Osteoblast (primary cell): ENCODE results near the gene OR56A1. TPM values are rescaled to one million over a fixed set of nuclear protein-coding genes. Genes with fewer than 3 reads are reported as not detected.

Source experiments
- DNase-seq: peaks from one replicate; pipeline ENCODE4 v3.0.0; 2011; ENCODE audit warnings: low spot score, mixed read lengths; ENCODE audit not compliant: insufficient read length; ENCODE audit errors: missing footprints
- H2AFZ ChIP-seq: 2 replicates; pipeline ENCODE4 v1.6.0; 2011; ENCODE audit warnings: mild to moderate bottlenecking, low read length
- H3K27ac ChIP-seq: 2 replicates; pipeline ENCODE4 v1.5.1; 2011; ENCODE audit warnings: mild to moderate bottlenecking, low read depth, low read length, moderate library complexity
- H3K27me3 ChIP-seq: 2 replicates; pipeline ENCODE4 v1.6.0; 2012; ENCODE audit warnings: mild to moderate bottlenecking, control low read depth, inconsistent platforms, low read length, moderate library complexity; ENCODE audit not compliant: insufficient read depth
- H3K36me3 ChIP-seq: 2 replicates; pipeline ENCODE4 v1.5.1; 2011; ENCODE audit warnings: mild to moderate bottlenecking, low read length, control low read depth, moderate library complexity; ENCODE audit not compliant: insufficient read depth
- H3K4me1 ChIP-seq: 2 replicates; pipeline ENCODE4 v1.5.1; 2011; ENCODE audit warnings: mild to moderate bottlenecking, low read length, control low read depth, moderate library complexity; ENCODE audit not compliant: insufficient read depth
- H3K4me2 ChIP-seq: 2 replicates; pipeline ENCODE4 v1.6.0; 2011; ENCODE audit warnings: mild to moderate bottlenecking, low read length; ENCODE audit not compliant: insufficient read depth
- H3K4me3 ChIP-seq: fragments of 200-600 bp; sonication (generic); 3 replicates; pipeline ENCODE4 v1.5.1; 2012; ENCODE audit warnings: mild to moderate bottlenecking, low read length, inconsistent platforms; ENCODE audit not compliant: insufficient read depth
- H3K79me2 ChIP-seq: 2 replicates; pipeline ENCODE4 v1.6.0; 2012; ENCODE audit warnings: mild to moderate bottlenecking, low read length, control low read depth, inconsistent platforms; ENCODE audit not compliant: insufficient read depth
- H3K9me3 ChIP-seq: 2 replicates; pipeline ENCODE4 v1.5.1; 2011; ENCODE audit warnings: low read depth, low read length, control low read depth
- H4K20me1 ChIP-seq: 2 replicates; pipeline ENCODE4 v1.6.0; 2012; ENCODE audit warnings: mild to moderate bottlenecking, low read length, control low read depth; ENCODE audit not compliant: insufficient read depth
- CTCF ChIP-seq: IDR thresholded peaks from 2 replicates; pipeline ENCODE4 v1.5.1; 2011; ENCODE audit warnings: mild to moderate bottlenecking, low read depth, low read length, moderate library complexity; ENCODE audit errors: extremely low read depth
- small RNA-seq: library from RNA; depleted of rRNA; stranded (forward); fragments of <200 nt; gene quantifications from one replicate; pipeline ENCODE3, GENCODE V24; 2012
- total RNA-seq: library from RNA; depleted of rRNA; stranded (reverse); fragments of >200 nt; gene quantifications from 2 replicates; pipeline ENCODE4 v1.2.3, GENCODE V29; 2012

OR56A1 gene
- total RNA-seq, 1 donor = under 0.01 TPM

GRCh38 chr11:5983443-5983842 is 47.1 kb downstream of the OR56A1 start:
- Histone ChIP-seq H3K27me3 (no peaks in the 10 kb centered on the region), H3K27ac (no peak overlapping the region), H3K9me3 (peaks cover 3% of the 10 kb centered on the region), H3K4me2 (no peak overlapping the region), H3K79me2 (no peaks in the 10 kb centered on the region), H3K36me3 (no peaks in the 10 kb centered on the region), H3K4me1 (no peaks in the 10 kb centered on the region), H3K4me3 (no peak overlapping the region), H4K20me1 (no peaks in the 10 kb centered on the region), H2AFZ (no peak overlapping the region)
- no peak for DNase-seq
- TF ChIP-seq CTCF = no peak

DNA sequence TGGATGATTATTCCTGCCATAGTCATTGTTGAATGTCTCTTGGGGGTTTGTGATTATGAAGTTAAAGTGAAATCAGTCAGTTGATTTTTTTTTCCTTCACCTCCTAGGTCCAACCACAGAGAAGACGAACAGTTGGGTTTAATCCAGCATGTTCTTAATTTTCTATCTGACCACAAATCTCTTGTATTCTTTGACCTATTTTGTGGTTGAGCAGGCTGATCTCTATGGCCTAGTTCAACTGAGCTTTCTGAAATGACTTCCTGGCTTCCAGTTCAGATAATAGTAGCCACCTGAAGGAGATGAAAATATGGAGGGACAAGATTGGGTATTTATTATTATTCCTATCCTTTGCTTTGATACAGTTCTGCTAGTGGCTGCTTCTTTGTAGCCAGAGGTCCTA is 57.0 kb downstream of the OR56A1 start:
- no peak overlapping the region for H3K4me2 ChIP-seq
- DNase-seq = no peak

More for the DNA sequence above, 57.0 kb downstream of the OR56A1 start:
- Histone ChIP-seq H3K4me1 (no peaks in the 10 kb centered on the region), H3K79me2 (no peaks in the 10 kb centered on the region), H3K27ac (no peak overlapping the region), H3K4me3 (no peak overlapping the region), H3K36me3 (no peaks in the 10 kb centered on the region), H2AFZ (no peak overlapping the region), H3K9me3 (no peaks in the 10 kb centered on the region), H4K20me1 (no peaks in the 10 kb centered on the region), H3K27me3 (no peaks in the 10 kb centered on the region)
- TF ChIP-seq CTCF = no peak

Small RNA genes lying within 50 kb of the gene (small RNA-seq; reads per million reads assigned to genes)
- gene RNA5SP329 = not detected

Other genes with a start within 250 kb of the OR56A1 start
- gene OR52N5, start 247.4 kb downstream of the OR56A1 start, total RNA-seq = not detected in 2 replicates
- gene OR52N1, start 239.5 kb downstream of the OR56A1 start, total RNA-seq = 0.36 TPM in 1 of 2 replicates, not detected in the other
- gene OR52N2, start 221.8 kb downstream of the OR56A1 start, total RNA-seq = not detected in 2 replicates
- 1.4 TPM in 1 of 2 replicates, not detected in the other for gene OR52E6, start 188.9 kb downstream of the OR56A1 start, total RNA-seq
- 0.36 TPM in 1 of 2 replicates, not detected in the other for gene OR52E8, start 173.1 kb downstream of the OR56A1 start, total RNA-seq
- gene OR52E4, start 150.1 kb downstream of the OR56A1 start, total RNA-seq = not detected in 2 replicates
- not detected in 2 replicates for gene OR52E5, start 137.6 kb downstream of the OR56A1 start, total RNA-seq
- not detected in 2 replicates for gene OR56A3, start 88.5 kb downstream of the OR56A1 start, total RNA-seq
- not detected in 2 replicates for gene OR56A5, start 62.3 kb downstream of the OR56A1 start, total RNA-seq
- gene OR52L1, start 43.8 kb downstream of the OR56A1 start, total RNA-seq = not detected in 2 replicates
- gene OR56A4, start 23.8 kb downstream of the OR56A1 start, total RNA-seq = not detected in 2 replicates
- not detected in 2 replicates for gene OR56B4, start 76.9 kb upstream of the OR56A1 start, total RNA-seq
- gene OR52B2, start 139.6 kb upstream of the OR56A1 start, total RNA-seq = not detected in 2 replicates
- gene OR52W1, start 168.5 kb upstream of the OR56A1 start, total RNA-seq = not detected in 2 replicates
- gene C11orf42, start 174.8 kb upstream of the OR56A1 start, total RNA-seq = not detected in 2 replicates
- gene FHIP1B, start 203.9 kb upstream of the OR56A1 start, total RNA-seq = 15.6 and 19.7 TPM in 2 replicates
- gene CNGA4, start 208.3 kb upstream of the OR56A1 start, total RNA-seq = under 0.01 TPM in 2 replicates
- gene CCKBR, start 229.1 kb upstream of the OR56A1 start, total RNA-seq = not detected in 2 replicates